CD4-positive, alpha-beta T cell treated with Interleukin-21 for 1 hour (primary cell): ENCODE measurements around the gene CAPN10.

Experiments used
- DNase-seq: peaks from one replicate; pipeline ENCODE4 v3.0.0-alpha.2; 2020

The CAPN10 gene

DNA sequence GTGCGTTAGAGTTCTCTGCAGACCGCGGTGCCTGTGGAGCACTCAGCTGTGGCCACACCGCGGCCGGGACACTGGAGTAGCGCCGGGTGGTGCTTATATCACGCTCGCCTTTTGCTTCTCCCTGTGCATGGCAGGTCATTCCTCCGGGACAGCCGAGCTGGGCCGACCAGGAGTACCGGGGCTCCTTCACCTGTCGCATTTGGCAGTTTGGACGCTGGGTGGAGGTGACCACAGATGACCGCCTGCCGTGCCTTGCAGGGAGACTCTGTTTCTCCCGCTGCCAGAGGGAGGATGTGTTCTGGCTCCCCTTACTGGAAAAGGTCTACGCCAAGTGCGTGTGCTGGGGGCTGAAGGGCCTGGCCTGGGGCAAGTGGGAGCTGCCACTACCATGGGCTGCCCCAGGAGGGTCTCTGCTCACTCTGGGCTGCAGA lies 4.2 kb downstream of the CAPN10 start:
- DNase-seq, result no peak

DNA sequence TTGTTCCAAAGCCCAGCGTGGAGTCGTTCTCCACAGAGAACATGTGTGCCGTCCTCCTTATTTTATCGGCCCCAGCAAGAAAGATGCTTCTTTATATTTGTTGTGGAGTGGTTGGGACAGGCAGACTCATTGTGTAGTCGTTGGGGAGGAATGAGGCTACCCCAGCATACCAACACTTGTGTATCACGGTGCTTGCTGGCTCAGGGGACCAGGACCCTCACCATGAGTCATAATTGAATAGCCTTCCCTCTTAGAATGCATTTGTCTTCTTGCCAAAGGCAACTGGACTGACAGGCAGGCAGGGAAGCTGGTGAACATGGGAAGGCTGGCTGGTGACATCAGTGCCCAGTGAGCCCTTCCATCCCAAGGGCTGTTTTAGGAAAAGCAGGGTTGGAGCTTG lies 4.7 kb downstream of the CAPN10 start:
- no peak for DNase-seq

DNA sequence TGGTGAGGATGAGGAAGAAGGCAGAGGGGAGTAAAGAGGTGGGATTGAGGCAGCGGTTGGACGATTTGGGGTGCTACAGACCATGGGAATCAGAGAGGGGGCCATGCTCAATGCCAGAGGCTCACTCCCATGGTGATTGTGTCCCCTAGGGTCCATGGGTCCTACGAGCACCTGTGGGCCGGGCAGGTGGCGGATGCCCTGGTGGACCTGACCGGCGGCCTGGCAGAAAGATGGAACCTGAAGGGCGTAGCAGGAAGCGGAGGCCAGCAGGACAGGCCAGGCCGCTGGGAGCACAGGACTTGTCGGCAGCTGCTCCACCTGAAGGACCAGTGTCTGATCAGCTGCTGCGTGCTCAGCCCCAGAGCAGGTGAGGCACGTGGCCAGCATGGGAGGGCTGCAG lies 5.2 kb downstream of the CAPN10 start:
- no peak for DNase-seq

DNA sequence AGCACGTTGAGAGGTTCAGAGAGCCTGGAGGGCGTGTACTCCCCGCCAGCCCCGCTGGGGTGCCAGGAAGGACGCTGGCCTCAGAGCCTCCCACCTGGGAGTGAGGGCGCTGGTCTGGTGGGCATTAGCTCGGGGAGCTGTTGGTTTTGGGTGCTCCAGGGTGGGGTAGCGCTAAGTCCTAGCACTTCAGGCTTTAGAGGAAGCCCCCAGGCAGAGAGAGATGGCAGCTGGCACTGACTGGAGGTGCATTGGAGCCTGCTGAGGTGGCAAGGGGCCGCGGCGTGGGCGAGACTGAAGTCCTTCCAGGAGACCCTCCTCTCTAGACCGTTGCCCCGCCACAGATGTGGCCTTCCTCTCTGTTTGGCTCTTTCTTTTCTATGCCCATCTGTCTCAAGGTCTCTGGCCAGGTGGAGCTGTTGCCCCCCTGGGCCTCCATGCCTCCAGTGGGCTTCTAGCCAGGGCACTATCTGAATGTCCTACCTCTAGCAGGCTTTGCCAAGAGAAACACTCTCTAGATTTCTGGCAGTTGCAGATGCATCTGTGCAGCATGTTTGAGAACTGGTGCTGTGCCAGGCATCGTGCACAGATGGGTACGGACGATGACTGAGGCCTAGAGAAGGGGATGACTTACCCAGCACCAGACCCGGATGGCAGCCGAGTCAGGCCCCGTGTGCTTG lies 6.6 kb downstream of the CAPN10 start:
- no peak for DNase-seq

DNA sequence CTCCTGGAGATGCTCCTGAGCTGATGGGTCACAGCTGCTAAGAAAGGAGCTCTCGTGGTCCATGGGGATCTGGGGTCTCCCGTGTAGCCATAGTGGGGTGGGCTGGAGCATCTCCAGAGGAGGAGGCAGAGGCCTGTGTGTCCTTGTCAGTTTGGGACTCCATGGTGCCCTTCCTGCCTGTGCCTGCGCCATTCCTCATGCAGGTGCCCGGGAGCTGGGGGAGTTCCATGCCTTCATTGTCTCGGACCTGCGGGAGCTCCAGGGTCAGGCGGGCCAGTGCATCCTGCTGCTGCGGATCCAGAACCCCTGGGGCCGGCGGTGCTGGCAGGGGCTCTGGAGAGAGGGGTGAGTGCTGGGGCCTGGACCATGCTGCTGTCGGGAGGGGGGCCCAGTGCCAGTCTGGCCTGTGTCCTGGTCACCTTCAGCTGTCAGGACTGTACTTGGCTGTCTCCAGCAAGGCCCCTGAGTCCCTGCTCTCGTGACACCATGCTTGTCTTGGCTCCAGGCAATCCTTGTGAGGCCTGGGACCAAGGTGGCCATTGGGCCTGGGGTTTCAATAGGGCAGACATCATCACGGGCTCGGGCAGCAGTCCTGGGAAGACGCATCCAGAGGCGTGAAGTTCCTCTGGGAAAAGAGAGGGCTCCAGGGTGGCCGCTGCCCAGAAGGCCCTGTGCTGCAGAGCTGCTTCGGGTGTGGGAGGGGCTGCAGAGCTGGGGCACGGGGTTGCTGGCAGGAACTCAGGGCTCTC lies 7.3 kb downstream of the CAPN10 start:
- DNase-seq, result no peak

DNA sequence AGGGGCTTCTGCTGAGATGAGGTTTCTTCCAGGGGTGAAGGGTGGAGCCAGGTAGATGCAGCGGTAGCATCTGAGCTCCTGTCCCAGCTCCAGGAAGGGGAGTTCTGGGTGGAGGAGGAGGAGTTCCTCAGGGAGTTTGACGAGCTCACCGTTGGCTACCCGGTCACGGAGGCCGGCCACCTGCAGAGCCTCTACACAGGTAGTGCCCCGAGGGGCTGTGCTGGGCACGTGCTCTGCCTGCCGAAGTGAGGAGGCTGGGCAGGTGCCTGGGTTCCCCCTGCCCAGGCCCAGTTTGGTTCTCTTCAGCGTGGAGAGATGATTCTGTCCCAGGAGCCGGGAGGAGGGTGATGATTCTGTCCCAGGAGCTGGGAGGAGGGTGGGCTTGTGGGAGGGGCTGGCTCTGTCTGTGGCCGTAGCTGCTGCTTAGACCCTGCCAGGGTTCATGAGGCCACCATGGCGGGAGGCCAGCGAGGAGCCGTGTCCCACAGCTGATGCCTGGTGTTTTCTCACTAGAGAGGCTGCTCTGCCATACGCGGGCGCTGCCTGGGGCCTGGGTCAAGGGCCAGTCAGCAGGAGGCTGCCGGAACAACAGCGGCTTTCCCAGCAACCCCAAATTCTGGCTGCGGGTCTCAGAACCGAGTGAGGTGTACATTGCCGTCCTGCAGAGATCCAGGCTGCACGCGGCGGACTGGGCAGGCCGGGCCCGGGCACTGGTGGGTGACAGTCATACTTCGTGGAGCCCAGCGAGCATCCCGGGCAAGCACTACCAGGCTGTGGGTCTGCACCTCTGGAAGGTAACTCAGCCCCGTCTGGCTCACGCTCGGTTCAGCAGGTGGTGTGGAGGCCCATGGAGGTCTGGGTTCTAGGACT lies 8.2 kb downstream of the CAPN10 start:
- DNase-seq, result no peak

DNA sequence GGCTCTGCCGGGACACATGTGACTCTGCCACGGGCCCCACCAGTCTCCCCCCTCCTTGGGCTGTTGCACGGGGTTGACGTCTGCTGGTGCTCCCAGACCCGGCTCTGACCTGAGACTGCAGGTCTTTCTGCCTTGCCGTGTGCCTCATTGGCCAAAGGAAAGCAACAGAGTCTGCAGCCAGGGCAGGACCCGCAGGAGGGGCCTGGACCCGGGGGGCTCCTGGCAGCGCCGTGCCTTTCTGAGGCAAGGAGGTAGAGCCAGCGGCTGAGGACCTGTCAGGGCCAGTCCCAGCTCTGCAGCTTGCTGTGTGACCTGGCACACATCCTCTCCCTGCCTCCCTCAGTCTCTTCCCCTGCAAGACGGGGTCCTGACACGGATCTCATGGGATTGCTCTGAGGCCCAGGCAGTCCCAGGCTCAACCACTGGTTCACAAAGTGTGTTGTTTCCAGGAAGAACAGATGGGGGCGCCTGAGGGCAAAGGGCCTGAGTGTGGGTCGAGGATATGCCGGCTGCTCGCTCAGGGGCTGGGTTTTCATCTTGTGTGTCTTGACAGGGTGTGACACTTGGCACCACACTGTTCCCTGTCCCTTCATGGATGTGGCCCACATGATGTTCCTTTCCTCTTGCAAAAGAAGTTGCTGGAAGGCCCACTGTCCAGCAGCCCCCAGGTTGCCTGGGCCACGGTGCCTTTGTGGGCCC lies 9.0 kb downstream of the CAPN10 start:
- DNase-seq, result peak; percentile 44

DNA sequence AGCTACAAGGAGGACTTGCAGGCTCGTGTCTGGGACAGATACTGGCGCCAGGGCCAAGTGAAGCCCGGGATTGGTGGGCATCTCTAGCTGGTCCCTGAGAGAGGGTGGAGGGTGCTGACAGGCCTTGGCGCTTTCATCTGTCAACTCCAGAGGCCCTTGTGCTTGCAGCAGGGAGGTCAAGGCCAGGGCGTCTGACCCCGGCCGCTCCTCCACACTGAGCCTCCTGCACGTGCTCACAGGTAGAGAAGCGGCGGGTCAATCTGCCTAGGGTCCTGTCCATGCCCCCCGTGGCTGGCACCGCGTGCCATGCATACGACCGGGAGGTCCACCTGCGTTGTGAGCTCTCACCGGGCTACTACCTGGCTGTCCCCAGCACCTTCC lies 9.5 kb downstream of the CAPN10 start:
- DNase-seq, result no peak

DNA sequence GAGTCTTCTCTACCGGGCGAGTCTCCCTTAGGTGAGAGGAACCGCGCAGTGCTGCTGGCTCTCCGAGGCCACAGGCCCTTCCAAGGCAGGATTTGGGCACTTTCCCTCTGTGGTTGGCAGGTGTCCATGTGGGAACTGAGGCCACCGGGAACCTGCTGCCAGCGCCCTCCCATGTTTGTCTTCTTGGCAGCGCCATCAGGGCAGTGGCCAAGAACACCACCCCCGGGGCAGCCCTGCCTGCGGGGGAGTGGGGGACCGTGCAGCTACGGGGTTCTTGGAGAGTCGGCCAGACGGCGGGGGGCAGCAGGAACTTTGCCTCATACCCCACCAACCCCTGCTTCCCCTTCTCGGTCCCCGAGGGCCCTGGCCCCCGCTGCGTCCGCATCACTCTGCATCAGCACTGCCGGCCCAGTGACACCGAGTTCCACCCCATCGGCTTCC lies 10.0 kb downstream of the CAPN10 start:
- DNase-seq, result no peak

DNA sequence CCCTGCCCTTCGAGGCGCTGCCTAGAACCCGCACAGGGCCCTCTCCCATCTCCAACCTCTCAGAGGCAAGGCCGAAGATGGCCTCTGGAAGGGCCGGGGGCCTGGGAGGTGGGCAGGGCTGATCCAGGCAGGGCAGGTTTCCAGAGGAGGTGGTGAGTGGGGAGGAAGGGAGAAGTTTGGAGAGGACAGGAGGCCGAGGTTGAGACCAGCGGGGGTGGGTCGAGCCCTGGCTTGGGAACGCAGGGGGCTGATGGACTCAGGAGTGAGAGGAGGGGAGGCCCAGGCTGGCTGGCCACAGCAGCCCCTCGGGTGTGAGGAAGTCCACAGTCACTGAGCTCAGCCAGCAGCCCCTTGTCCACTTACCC lies 10.5 kb downstream of the CAPN10 start:
- DNase-seq, result no peak

DNA sequence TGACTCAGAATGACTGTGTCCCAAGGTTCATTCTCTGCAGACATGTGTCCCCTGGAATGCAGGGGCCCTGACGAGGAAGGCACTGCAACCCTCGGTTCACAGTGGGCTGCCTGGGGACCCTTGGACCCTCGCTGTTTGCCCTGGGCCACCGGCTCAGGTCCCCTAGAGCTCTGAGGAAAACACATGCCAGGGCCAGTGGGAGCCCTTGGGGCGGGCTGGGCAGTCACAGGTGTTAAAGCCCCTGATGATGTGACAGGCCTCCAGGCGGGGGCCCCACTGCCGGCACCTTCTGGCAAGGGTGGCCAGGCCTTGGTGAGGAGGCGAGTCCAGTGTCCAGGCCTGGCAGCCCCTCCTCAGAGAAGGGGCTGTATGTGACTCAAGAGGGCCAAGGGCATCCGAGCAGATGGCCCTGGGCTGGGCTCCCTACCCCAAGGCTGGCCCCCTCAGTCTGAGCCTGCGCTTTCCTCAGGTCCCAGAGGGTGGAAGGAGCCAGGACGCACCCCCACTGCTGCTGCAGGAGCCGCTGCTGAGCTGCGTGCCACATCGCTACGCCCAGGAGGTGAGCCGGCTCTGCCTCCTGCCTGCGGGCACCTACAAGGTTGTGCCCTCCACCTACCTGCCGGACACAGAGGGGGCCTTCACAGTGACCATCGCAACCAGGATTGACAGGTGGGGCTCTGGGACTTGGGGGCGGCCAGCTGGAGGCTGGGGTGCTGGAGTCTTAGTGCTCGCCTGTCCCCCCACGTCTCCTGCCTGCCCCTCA lies 11.1 kb downstream of the CAPN10 start:
- DNase-seq, result no peak

DNA sequence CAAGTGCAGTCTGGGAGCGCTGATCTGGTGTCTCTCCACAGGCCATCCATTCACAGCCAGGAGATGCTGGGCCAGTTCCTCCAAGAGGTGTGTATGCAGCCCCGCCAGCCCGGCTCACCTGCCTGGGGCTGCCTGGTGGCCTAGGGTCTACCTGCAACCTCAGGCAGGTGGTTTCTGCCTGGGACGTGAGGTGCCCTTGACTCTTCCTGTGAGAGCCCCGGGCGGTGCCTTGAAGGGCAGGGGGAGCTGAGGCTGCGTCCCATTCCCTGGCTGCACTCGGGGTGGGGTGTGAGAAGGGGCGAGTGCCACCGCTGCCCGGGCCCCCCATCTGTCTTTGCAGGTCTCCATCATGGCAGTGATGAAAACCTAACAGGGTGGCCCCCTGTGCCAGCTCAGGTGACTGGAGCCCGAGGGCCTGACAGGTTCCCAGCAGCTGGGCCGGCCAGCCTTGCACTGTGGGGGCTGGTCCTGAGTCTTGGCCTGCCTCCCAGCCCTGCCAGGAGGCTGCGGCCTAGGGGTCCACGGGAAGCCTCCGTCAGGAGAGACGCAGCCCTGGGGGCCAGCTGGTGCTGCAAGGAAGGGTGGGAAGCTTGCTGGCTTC lies 11.9 kb downstream of the CAPN10 start:
- no peak for DNase-seq

DNA sequence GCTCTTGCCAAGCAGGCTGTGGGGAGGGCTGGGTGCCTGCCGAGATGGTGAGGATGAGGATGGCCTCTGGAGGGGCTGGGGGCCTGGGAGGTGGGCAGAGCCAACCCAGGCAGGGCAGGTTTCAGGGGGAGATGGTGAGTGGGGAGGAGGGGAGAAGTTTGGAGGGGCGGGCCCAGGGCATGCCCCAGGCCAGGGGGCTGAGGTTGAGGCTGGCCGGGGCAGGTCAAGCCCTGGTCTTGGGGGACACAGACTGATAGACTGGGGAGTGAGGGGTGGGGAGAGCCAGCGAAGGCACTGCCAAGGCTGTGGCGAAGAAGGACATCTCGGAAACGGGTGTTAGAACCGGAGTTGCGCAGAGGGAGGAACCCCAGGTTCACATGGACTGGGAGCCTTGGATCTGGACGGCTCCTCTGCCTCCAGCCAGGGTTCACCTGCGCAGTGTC lies 12.6 kb downstream of the CAPN10 start:
- no peak for DNase-seq

DNA sequence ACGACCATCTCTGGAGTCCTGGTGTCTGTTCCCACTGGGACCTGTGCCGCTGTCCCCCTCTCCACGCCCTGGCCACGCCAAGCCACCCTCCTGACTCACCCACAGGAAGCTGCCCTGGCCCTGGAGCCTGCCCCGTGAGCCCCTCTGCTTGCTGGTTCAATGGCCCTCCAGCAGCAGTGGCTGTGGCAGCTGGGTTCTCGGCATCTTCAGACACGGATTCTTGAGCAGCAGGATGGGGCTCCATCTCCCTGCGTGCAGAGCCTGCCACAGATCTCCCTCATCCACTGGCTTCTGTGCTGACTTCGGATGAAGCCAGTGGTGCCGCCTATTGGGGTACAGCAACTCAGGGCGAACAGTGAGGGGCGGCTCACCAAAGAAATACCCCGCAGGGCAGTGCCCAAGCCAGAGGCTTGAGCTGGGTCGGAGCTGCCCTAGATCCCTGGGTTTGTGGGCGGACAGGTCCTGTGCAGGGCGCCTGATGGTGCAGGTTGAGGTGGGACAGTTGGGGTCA lies 14.0 kb downstream of the CAPN10 start:
- DNase-seq, result no peak

DNA sequence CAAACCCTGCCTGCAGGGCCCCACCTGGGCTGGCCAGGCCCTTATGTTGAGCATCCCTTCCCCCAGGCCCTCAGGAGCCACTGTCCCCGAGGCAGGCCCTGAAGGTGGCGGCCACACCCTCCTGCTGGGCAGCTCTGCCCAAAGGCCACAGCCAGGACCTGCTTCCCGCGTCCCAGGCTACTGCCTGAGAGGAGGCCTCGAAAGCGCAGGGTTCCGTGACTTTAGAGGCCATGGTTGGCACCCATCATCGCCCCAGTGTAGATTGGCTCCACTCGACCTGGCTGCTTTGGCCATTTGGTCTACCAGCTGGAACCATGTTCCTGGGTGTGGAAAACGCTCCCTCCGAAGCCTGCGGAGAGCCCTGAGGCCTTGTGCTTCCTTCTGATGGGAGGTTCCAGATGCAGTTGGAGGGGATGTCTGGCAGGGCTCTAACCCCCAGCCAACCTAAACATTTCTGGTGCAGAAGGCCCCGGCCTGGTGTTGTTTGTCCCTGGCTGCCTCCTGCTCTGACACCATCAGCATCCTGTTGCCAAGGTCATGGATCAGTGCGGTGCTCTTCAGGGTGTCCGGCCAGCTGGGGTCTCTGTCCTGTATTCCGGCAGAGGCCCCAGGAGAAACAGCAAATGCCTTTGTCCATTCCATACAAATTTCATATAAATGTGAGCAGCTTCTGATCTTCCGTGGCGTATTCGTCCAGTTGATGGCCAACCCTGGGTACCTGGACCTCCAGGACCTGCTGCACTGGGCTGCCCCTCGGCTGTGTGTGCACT lies 14.7 kb downstream of the CAPN10 start:
- DNase-seq, result no peak

DNA sequence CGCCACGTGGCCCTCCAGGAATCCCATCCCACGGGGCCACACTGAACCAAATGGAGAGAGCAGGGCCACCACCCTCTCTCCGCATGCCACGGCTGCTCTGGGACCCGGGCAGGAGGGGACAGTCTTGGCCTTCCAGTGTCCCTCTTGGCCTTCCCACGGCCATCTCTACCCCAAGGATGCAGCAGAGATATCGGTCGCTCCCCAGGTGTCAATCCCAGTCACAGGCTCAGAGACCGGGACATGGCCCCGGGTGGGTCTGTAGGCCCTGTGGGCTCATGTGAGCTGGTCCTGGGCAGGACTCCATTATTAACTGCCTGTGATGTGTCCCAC lies 15.3 kb downstream of the CAPN10 start:
- DNase-seq, result no peak

DNA sequence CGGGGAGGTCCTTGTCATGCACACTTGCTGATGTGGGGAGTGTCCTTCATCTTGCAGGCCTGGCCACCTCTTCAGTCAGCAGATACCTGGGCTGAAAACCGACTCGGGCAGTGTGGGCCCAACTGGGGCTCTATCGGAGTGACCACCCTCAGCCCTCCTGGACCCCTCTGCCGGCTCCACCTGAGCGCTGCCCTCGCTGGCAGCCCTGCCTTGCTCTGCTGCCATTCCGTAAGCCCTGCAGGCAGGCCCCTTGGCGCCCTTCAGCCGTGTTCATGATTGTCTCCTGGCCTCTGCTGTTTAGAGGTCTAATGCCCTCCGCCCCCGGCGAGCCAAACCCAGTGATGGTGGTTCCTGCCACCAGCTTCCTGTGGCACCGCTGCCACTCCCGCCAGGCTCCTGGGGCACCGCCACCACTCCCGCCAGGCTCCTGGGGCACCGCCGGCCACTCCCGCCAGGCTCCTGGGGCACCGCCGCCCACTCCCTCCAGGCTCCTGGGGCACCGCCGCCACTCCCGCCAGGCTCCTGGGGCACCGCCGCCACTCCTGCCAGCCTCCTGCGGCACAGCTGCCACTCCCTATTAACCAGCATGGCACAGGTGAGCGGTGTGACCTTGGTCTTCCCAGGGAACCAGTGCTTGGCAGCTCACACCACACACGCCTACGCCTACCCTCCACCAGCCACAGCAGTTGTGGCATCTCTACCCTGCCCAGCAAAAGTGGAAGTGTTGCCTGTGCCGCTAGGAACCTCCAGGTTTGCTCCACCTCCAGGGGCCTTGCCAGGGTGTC lies 15.9 kb downstream of the CAPN10 start:
- DNase-seq, result no peak

DNA sequence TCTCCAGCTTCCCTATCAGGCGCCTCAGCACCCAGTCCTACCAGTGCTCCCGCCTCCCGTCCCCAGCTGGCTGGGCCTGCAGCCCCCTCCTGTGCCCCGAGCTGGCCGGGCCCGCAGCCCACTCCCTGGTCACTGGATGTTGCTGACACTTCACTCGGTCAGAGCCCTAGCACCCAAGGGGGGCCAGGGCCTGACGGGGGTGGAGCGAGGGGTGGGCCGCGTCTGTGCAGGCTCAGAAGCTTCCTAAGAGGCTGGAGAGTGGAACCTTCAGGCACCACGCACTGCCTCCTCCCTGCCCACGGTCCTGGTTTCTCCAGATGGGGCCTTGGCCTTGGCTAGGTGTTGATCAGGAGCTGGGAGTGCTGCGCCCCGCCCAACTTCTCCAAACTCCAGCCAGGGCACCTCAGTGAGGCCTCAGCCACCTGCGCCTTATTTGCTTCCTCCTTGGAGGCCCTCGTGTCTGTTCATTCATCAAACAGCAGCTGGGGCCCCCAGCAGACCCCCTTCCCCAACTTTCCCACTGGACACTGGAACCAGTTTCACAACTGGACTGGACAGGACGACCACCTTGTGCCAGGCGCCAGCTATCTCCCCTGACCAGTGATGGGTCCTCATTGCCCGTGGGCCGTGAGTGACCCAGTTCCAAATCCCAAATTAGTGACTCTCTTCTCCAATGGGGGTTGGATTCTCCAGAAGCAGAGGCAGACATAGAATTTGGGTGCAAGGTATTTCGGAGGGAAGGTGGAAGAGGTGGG lies 16.7 kb downstream of the CAPN10 start:
- no peak for DNase-seq

DNA sequence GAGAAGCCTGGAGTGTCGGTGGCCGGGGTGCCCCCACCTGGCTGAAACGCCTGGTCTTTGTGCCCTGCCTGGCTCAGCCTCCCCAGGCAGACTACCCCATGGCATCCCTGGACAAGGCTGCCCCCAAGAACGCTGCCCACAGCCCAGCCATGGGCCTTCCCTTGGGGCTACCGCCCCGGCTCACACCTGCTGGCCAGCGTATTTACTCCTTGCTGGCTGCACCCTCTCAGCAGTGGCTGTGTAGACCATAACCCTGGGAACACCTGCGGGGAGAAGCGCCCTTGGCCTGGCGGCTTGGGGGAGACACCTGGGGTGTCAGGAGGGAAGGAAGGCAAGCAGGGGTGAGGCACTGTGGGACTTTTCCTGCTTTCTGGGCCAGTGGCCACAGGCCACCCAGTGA lies 17.3 kb downstream of the CAPN10 start:
- DNase-seq, result no peak
